ENCODE measurements around the gene HABP2.

The HABP2 gene

DNA sequence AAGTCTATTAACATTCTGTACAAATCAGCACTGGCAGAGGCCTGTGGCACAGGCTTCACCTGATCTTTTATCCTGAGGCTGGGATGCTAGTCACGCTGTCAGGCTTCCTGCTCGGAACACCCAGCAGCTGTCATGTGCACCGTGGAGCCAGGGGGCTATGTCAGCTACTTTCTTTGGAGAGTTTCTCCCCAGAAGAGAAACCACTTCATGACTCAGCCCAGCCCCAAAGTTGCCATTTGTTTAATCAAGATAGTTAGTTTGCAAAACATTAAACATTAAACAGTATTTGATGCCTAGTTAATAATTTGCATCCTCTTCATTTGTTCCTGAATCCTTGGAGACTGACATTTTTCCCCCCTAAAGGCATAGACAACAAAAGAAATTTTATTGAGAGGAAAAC, at the start of gene HABP2:
Gene HABP2 (plus strand): TSS at position 353 of the 400 bp plus-strand sequence. CDS start 69 bp downstream, outside the sequence.
- DNase-seq (ENCODE audit: low read depth): no peak
- TF ChIP-seq, protein P1, sequence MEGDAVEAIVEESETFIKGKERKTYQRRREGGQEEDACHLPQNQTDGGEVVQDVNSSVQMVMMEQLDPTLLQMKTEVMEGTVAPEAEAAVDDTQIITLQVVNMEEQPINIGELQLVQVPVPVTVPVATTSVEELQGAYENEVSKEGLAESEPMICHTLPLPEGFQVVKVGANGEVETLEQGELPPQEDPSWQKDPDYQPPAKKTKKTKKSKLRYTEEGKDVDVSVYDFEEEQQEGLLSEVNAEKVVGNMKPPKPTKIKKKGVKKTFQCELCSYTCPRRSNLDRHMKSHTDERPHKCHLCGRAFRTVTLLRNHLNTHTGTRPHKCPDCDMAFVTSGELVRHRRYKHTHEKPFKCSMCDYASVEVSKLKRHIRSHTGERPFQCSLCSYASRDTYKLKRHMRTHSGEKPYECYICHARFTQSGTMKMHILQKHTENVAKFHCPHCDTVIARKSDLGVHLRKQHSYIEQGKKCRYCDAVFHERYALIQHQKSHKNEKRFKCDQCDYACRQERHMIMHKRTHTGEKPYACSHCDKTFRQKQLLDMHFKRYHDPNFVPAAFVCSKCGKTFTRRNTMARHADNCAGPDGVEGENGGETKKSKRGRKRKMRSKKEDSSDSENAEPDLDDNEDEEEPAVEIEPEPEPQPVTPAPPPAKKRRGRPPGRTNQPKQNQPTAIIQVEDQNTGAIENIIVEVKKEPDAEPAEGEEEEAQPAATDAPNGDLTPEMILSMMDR (conservative IDR thresholded peaks at IDR 0.05; ENCODE audit: low read depth, low read length): no peak
- no peak within 1 kb of the TSS for H3K4me3 ChIP-seq (ENCODE audit: low read length)

DNA sequence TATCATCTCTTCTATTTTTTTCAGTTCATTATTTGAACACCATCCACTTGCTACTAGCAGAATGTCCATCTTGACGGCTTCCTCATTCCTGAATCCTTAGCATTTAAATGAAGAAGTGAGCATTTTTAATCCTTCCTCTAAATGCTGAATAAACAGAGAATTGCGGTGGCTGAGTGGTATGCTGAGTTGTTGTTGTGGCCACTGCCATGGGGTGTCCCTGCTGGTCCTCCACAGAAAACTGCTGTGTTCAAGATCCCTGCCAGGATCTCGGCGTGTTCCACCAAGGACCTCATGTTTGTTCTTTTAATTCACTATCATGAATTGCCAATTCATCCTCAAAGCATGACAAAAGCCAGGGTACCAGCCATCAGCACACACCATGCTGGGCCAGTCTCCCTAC, 48.9 kb upstream of the HABP2 start:
- DNase-seq (ENCODE audit: low read depth): no peak
- no peak overlapping the region for H3K4me3 ChIP-seq (ENCODE audit: low read length)
- TF ChIP-seq, protein P1 (conservative IDR thresholded peaks at IDR 0.05; ENCODE audit: low read depth, low read length): no peak

DNA sequence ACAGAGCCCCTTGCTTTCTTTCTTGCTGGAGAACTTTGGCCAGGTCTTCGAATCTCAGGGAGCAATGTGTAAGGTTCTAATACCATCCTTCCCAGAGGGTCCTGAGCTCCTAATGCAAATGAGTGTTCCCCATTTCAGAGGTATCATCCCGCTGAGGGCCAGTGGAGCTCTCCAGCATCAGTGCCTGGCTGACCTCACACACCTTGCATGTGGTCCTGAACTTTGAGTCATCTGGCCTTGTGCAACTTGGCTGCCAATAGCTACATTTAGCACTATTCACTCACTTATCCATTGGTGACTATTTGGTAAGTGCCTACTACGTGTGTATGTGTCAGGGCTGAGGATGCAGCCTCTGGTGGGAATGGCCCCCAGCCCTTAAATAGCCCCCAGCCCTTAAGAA, 48.4 kb upstream of the HABP2 start:
- DNase-seq (ENCODE audit: low read depth): no peak

DNA sequence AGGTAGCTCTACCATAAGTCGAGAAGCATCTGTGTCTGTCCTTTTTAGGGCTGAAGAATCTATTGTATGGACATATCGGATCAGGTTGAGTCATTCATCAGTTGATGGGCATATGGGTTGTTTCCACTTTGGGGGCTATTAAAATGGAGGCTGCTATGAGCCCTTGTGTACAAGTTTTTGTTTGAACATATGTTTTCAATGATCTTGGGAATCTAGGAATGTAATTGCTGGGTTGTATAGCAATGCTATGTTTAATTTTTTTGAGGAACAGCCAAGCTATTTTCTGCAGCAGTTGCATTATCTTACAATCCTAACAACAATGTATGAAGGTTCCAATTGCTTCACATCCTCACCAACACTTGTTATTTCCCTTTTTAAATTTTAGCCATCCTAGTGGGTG, 46.4 kb upstream of the HABP2 start:
- no peak for DNase-seq (ENCODE audit: low read depth)
- H3K4me3 ChIP-seq (ENCODE audit: low read length): no peak overlapping the region
- TF ChIP-seq, protein P1 (conservative IDR thresholded peaks at IDR 0.05; ENCODE audit: low read depth, low read length): no peak

More for the DNA sequence above, 48.4 kb upstream of the HABP2 start:
- TF ChIP-seq, protein P1 (conservative IDR thresholded peaks at IDR 0.05; ENCODE audit: low read depth, low read length): no peak
- H3K4me3 ChIP-seq (ENCODE audit: low read length): no peak overlapping the region

DNA sequence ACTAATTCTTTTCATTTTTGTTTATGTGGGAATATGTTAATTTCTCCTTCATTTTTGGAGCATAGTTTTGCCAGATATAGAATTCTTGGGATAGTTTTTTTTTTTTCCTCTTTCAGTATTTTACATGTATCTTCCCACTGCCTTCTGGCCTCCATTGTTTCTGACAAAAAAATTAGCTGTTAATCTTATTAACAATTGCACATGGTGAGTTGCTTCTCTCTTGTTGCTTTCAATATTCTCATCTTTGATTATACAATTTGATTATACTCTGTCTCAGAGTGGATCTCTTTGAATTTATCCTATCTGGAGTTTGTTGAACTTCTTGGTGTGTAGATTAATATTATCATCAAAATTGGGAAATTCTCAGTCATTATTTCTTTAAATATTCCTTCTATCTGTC, 41.4 kb upstream of the HABP2 start:
- no peak overlapping the region for H3K4me3 ChIP-seq (ENCODE audit: low read length)
- no peak for DNase-seq (ENCODE audit: low read depth)
- TF ChIP-seq, protein P1 (conservative IDR thresholded peaks at IDR 0.05; ENCODE audit: low read depth, low read length): no peak

DNA sequence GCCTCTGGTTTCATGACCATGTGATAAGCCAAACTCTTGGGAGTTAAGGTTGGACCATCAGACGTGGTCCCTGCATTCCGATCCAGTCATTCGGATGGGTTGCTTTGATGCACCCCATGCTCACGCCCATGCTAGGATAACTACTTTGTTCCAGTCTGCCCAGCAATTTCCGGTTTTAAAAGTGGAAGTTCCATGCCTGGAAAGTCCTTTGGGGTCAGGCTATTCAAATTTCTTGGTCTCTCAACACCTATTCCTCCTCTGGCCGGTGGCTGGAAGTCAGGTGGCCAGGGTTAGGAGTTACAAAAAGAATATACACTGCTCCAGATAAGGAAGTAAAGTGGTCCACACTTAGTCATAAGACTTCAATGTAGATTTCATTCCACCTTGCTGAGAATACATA, 37.7 kb upstream of the HABP2 start:
- no peak overlapping the region for H3K4me3 ChIP-seq (ENCODE audit: low read length)
- DNase-seq (ENCODE audit: low read depth): no peak
- TF ChIP-seq, protein P1 (conservative IDR thresholded peaks at IDR 0.05; ENCODE audit: low read depth, low read length): no peak

DNA sequence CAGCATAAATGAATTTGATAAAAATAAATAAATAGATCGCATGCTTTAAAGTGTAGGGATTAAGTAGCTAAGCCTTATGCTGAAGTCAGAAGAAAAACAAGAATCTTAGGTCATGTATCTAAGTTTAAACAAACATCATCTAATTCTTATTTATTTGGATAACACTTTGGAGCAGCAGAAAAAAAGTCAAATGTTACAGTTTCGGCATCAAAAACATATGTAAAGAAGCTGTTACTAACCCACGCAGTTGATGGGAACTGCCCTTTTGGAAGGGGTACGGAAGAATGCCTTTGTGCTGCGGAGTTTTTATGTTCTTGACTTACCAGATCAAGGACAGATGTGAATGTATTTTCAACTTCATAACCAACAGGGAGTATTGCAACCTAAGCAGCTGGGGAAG, 37.3 kb upstream of the HABP2 start:
- TF ChIP-seq, protein P1 (conservative IDR thresholded peaks at IDR 0.05; ENCODE audit: low read depth, low read length): no peak
- no peak for DNase-seq (ENCODE audit: low read depth)

More for the DNA sequence above, 37.3 kb upstream of the HABP2 start:
- H3K4me3 ChIP-seq (ENCODE audit: low read length): no peak overlapping the region
